GM23338 (cell line): Measurements from ENCODE around the gene PTCH2.

ENCODE experiments used
- CTCF ChIP-seq, 2 experiments: fragments of 200-600 bp in 1 of 2; sonication (generic) in 1 of 2; conservative IDR thresholded peaks; 2 replicates each; pipeline versions ENCODE4 v1.5.1 to v1.6.1; 2016 to 2017; ENCODE audit warnings: antibody characterized with exemption in 2 of 2, low read depth in 2 of 2, mild to moderate bottlenecking in 2 of 2, moderate library complexity in 1 of 2
- EZH2 ChIP-seq: fragments of 200-600 bp; sonication (generic); IDR thresholded peaks from one replicate; pipeline ENCODE4 v1.8.0; 2017; ENCODE audit warnings: antibody characterized with exemption, mild to moderate bottlenecking, low read depth; ENCODE audit not compliant: unreplicated experiment
- POLR2AphosphoS5 ChIP-seq: IDR thresholded peaks from 2 replicates; pipeline ENCODE4 v1.6.1; 2016; ENCODE audit warnings: antibody characterized with exemption, low read depth
- ZNF462 ChIP-seq: fragments of 250-450 bp; sonication (Bioruptor Pico); IDR thresholded peaks from 2 replicates; pipeline ENCODE4 v1.5.0; 2020; ENCODE audit warnings: mild to moderate bottlenecking, moderate library complexity

- TF ChIP-seq CTCF (conservative IDR thresholded peaks at IDR 0.05; ENCODE audit: low read depth in 2 of 2) (no peak), POLR2AphosphoS5 (no peak), EZH2 (no peak), ZNF462 (no peak)
Measured at GRCh38 chr1:44830900-44831304, 12.2 kb downstream of the PTCH2 start.
